ENCODE data around the gene HSD17B11.

GRCh38 chr4:87309625-87310024 is 81.4 kb downstream of the HSD17B11 start:
- TF ChIP-seq, protein P1, sequence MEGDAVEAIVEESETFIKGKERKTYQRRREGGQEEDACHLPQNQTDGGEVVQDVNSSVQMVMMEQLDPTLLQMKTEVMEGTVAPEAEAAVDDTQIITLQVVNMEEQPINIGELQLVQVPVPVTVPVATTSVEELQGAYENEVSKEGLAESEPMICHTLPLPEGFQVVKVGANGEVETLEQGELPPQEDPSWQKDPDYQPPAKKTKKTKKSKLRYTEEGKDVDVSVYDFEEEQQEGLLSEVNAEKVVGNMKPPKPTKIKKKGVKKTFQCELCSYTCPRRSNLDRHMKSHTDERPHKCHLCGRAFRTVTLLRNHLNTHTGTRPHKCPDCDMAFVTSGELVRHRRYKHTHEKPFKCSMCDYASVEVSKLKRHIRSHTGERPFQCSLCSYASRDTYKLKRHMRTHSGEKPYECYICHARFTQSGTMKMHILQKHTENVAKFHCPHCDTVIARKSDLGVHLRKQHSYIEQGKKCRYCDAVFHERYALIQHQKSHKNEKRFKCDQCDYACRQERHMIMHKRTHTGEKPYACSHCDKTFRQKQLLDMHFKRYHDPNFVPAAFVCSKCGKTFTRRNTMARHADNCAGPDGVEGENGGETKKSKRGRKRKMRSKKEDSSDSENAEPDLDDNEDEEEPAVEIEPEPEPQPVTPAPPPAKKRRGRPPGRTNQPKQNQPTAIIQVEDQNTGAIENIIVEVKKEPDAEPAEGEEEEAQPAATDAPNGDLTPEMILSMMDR (IDR thresholded peaks at IDR 0.05): no peak
- no peak for TF ChIP-seq POLR2A (IDR thresholded peaks at IDR 0.05)

Measured in esophagus squamous epithelium (tissue), 4 donors.